Activated CD4-positive, CD25-positive, alpha-beta regulatory T cell treated with anti-CD3 and anti-CD28 coated beads, Interleukin-2, amount 50 U/mL, for 24 hours (primary cell): ENCODE measurements around the gene LCLAT1.
"Not testable (repeated sequence)": the region's sequence is repeated elsewhere in the genome, so short reads cannot be mapped to it uniquely, and the experiment has no call there.

ENCODE experiments used
- ATAC-seq, 2 donors: fragments of 150-1000 bp; cut with Tn5 transposase; one replicate each; pipeline ENCODE4 v1.10.0; 2021; ENCODE audit warnings: mild to moderate bottlenecking in 1 of 2, moderate library complexity in 1 of 2

The LCLAT1 gene

GRCh38 chr2:30456106-30456505, 9.1 kb downstream of the LCLAT1 start:
- no peak for ATAC-seq

DNA sequence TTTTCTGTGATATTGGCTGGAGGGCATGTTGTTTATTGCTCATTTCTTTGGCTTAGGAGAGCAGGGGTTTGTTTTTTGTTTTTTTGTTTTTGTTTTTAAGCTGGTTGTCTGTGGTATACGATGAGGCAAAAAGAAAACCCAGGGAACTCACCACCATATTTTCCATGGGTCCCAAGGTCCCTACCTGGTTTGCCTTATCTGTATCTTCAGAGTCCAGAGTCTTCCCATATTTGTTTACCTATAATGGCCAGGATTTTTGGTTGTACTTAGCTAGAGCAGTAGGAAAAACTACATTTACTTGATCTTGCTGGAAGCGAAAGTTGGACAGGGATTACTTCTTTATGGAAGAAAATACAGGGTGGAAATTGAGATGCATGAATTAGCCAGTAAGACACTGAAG, 9.5 kb downstream of the LCLAT1 start:
- no peak for ATAC-seq

DNA sequence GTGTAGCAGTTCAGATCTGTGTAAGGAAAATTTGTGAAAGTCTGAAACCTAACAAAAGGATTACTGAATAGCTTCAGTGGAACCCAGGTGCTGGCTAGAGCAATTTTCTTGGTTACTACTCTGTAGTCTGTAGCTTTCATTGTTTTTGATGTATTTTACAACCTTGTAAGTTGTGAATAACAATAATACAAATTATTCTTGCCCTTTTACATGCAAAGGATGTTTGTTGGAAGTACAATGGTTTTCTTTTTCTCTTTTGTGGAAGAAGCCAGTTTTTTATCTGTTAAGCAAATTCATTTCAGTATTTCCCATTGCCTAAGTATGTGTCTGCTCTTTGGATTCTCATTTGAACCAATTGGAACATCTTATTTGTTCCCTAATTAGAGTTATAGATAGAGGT, 10.2 kb downstream of the LCLAT1 start:
- ATAC-seq = no peak

DNA sequence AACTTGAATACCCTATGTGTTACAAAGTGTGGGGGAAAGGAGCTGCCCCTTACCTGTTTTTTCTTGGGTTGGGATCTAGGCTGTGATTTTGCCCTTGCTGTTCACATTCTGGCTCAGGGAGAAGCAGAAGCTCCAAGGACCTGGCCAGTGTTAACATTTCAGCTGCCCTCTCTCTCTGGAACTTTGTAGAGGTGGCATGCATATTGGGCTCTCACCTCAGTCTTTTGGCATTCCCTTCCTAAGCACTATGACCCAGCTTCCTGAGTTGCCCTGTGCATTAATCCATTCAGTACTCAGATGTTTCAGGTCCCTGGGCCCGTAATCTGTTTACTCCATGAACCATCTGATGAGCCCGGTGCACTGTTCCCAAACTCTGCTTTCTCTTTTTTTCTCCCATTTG, 12.1 kb downstream of the LCLAT1 start:
- no peak for ATAC-seq

GRCh38 chr2:30462131-30462857, 15.2 kb downstream of the LCLAT1 start:
- no peak for ATAC-seq

DNA sequence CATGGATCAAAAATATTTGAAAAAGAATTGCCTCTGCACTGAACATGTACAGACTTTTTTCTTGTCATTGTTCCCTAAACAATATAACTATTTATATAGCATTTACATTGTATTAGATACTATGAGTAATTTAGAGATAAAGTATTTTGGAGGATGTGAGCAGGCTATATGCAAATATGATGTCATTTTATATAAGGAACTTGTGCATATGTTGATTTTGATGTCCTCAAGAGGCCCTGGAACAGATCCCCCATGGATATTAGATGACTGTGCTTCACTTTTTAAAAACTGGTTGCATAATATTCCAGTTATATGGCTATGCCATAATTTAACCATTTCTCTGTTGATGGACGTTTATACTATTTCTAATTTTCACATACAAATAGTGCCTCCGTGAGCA, 16.5 kb downstream of the LCLAT1 start:
- ATAC-seq = no peak

- no peak for ATAC-seq
Measured at GRCh38 chr2:30464544-30465170, 17.6 kb downstream of the LCLAT1 start.

DNA sequence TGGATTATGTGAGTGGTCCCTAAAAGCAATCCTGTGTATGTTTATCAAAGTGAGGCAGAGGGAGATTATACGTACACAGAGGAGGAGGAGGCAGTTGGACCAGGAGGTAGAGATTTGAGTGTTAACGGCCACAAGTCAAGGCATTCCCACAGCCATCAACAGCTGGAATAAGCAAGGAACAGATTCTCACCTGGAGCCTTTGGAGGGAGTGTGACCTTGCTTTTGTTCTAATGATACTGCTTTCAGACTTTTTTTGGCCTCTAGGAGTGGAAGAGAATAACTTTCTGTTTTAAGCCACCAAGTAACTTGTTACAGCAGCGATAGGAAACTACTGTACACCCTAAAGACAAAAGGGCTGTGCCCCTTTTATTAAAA, 18.1 kb downstream of the LCLAT1 start:
- ATAC-seq = no peak

- ATAC-seq = no peak
Measured at GRCh38 chr2:30466216-30466615, 19.2 kb downstream of the LCLAT1 start.

- ATAC-seq = not testable (repeated sequence)
Measured at GRCh38 chr2:30467062-30467826, 20.2 kb downstream of the LCLAT1 start.

DNA sequence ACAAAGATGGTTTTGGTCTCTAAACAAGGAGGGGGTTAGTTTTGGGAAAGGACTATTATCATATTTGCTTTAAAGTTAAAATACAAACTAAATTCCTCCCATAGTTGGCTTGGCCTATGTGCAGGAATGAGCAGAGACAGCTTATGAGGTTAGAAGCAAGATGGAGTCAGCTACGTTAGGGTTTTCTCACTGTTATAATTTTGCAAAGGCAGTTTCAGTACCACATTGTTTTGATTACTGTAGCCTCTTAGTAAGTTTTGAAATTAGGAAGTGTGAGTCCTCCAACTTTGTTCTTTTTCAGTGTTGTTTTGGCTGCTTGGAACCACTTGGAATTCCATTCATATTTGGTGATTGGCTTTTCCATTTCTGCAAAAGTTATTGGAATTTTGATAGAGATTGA, 23.4 kb downstream of the LCLAT1 start:
- no peak for ATAC-seq

DNA sequence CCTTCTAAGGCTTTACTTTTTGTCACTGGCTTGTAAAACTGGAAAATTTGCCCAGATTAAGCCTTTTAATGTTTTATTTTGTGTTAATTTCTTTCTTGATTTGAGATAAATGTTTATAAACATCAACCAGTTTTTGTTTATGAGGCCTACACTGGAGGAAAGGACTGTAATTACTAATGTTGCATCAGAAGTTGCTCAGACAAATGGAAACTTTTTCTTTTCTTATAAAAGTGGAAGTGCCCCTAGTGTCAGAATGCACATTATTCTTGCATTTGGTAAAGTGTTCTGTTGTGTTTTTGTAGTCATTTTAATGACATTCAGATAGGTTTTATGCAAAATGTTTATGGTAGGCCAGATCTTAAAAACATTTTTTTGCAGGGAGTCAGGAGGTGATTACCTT, 25.3 kb downstream of the LCLAT1 start:
- ATAC-seq = no peak

DNA sequence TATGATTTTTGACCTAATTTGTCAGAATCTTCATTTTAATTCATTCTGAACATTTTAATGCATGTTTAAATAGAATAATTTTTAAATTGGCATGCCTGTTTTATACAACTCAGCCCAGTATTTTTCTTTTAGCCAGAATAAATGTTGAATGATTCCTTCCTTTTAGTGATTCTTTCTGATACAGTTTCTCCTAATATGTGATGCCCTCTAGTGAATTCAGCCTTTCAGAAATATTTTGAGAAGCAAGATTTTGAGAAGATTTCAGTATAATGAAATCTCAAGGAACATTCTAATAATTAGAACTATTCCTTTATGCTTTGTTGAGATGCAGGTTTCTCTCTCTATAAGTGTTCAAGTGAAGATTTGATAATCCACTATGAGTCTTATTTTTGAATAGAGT, 28.5 kb downstream of the LCLAT1 start:
- no peak for ATAC-seq

DNA sequence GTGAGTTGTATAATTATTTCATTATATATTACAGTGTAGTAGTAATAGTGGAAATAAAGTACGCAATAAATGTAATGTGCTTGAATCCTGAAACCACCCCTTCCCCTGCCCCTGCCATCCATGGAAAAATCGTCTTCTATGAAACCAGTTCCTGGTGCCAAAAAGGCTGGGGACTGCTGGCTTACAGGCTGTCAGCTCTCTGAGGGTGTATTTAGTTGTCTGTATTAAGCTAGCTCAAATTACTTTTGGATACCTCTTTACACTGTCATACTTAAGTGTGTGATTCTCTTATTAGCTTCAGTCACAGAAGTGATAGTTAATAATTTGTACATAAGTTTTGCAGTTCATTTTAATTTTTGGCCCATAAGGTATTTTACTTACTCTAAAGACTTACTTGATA, 29.6 kb downstream of the LCLAT1 start:
- no peak for ATAC-seq

DNA sequence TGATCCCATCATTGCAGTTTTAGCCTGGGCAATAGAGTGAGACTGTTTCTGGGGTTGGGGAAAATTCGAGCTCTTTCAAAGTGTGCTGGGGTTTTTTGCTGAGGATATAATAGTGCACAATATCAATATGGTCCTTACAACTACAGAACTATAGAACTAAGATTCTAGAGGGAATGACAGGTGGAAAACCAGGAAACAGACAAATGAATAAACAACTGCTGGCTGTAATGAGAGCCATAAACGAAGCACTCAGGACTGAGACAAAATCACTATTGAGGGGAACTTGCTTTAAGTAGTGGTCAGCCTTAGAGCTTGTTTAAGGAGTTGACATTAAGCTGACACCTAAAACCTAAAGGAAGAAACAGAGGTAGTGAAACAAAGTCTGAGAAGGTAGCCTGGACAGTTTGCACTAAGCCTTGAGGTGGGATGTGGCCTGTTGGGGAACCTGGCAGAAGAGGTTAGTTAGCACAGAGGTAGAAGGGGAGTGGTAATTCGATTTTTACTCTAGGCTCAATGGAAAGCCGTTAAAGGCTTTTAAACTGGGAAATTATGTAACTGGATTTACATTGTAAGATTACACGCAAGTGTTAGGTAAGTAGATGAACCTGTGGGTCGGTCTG, 33.8 kb downstream of the LCLAT1 start:
- ATAC-seq = no peak

GRCh38 chr2:30481323-30481800, 34.3 kb downstream of the LCLAT1 start:
- ATAC-seq = no peak

DNA sequence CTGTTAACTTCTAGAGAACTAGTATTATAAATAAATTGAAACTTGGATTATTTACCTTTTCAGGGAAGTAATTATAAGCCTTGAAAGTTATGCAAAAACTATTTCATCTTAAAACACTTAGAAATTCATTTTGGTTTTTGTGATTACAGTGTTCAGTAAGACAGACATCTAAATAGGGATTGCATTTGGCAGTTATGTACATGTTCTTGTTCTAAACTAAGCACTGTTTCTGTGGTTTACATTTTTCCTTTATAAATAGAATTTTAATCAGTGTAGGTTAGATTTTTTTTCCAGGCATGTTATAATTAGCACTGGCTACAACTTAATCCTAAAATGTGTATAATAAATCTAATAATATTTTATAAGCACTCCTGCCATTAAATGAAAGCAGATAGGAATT, 35.0 kb downstream of the LCLAT1 start:
- ATAC-seq = no peak

GRCh38 chr2:30484145-30484544, 37.1 kb downstream of the LCLAT1 start:
- no peak for ATAC-seq

DNA sequence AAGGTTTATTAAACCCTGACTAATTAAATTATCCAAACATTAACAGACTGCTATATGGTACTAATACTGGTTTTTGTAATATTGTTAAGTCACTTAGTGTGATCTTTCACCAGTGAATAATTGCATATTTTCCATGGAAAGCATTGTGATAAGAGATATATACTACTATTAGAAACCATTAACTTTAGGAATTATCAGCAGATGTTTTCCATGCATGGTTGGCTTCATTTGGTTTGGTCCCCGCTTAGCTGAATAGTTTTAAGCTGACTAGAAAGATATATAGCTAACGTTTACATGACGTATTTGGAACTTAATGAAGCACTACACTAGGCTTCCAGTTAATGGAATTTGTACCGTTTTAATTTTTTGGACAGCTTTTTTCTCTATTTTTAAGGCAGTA, 37.9 kb downstream of the LCLAT1 start:
- no peak for ATAC-seq

DNA sequence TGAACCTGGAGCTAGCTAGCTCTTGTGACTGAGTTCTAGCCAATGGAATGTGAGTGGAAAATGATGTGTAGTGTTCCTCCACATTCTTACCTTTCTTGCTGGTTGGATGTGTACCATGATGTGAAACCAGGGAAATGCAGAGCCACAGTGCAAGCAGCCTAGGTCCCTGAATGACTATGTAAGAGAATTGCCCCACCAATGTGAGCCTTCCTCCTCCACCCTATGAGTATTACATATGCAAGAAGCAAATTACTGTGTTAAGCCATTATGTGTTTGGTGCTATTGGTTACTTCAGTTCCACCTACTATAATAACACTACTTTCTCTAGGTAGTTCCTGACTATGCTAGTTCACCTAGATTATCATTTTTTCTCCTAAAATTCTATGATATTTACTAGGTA, 39.6 kb downstream of the LCLAT1 start:
- no peak for ATAC-seq

GRCh38 chr2:30487603-30488002, 40.6 kb downstream of the LCLAT1 start:
- ATAC-seq = peak in 1 of 2 donors; percentile 7

DNA sequence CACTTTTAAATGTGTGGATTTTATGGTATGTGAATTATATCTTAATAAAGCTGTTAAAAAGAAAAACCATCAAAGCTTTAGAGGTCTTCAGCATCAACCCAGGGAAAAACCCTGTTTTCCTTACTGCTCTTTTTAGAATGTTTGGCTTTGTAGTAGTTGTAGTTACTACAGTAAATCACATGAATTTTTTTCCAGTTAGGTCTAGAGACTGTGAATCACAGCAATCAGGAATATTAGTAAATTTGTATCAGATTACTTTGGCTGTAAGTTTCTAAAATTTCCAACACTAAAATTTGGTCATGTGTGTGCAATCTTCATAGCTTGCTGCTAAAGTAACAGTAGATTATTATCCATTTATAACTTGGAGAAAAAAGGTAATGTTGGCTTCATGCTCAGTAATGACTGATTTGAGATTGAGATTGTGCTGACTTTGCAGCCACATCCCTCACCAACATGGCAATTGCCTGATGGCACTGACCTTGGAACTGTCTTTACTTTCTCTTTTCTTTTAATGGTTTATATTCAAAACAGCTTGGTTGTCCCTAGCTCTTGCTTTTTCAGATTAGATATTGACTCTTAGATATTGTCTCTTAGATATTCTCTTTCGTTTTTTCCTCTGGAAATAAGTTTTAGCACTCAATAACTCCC, 41.1 kb downstream of the LCLAT1 start:
- peak in 1 of 2 donors; percentile 28 for ATAC-seq

- peak; percentile 20 to 46 for ATAC-seq
Measured at GRCh38 chr2:30491225-30491624, 44.2 kb downstream of the LCLAT1 start.
